Body of pancreas (tissue), 4 donors: ENCODE measurements around the gene WWC2. TPM values are rescaled to one million over a fixed set of nuclear protein-coding genes. Genes with fewer than 3 reads are reported as not detected.

Source experiments
- ATAC-seq: fragments of 150-250 bp; one replicate; pipeline ENCODE4 v1.9.1; 2016
- DNase-seq, 4 donors: peaks; one replicate each; pipeline ENCODE4 v3.0.0-alpha.2; 2019
- H3K27ac ChIP-seq, 4 donors: fragments of 200-600 bp; sonication (generic); 1 replicate in 3 of 4; 2 replicates in 1 of 4; pipeline versions ENCODE4 v1.5.1 to v1.6.1; 2016 to 2019; ENCODE audit warnings: mild to moderate bottlenecking in 1 of 4, mixed read lengths in 1 of 4, moderate library complexity in 1 of 4
- H3K27me3 ChIP-seq, 2 donors: fragments of 200-600 bp; sonication (generic); one replicate each; pipeline ENCODE4 v1.6.0; 2016; ENCODE audit warnings: mild to moderate bottlenecking in 1 of 2
- H3K36me3 ChIP-seq, 2 donors: fragments of 200-600 bp; sonication (generic); replicated peaks in 1 of 2; 2 replicates each; pipeline ENCODE4 v1.5.1; 2016; ENCODE audit warnings: low read depth in 2 of 2; ENCODE audit not compliant: insufficient read depth in 1 of 2
- H3K4me1 ChIP-seq: fragments of 200-600 bp; sonication (generic); one replicate; pipeline ENCODE4 v1.6.0; 2016
- H3K4me3 ChIP-seq, 2 donors: fragments of 200-600 bp; sonication (generic); 1 replicate in 1 of 2; 2 replicates in 1 of 2; pipeline ENCODE4 v1.5.1; 2016 to 2019
- H3K9me3 ChIP-seq, 3 donors: fragments of 200-600 bp; sonication (generic); 1 replicate in 2 of 3; 2 replicates in 1 of 3; pipeline ENCODE4 v1.5.1; 2016
- POLR2A ChIP-seq, 3 donors: fragments of 450-650 bp; IDR thresholded peaks; one replicate each; pipeline ENCODE4 v1.6.1; 2016; ENCODE audit warnings: antibody characterized with exemption in 3 of 3, mild to moderate bottlenecking in 2 of 3
- WGBS, 2 donors: methylation state at CpG; one replicate each; pipeline ENCODE4 v1.1.5; 2017; 5-methylcytosine and 5-hydroxymethylcytosine counted together
- intact Hi-C: fragments of 100-400 bp; cut with DNase I; formaldehyde crosslinking; loops from one replicate; pipeline ENCODE4 v1.15.1; 2023
- total RNA-seq, 2 donors: library from RNA; depleted of rRNA; stranded (reverse); fragments of >200 nt; gene quantifications; one replicate each; pipeline ENCODE4 v1.1.0, GENCODE V29; 2016
- TF ChIP-seq, protein P1 (sequence below), 7 experiments: fragments of 450-650 bp in 4 of 7; fragments of 200-600 bp in 3 of 7; sonication (generic) in 3 of 7; IDR thresholded peaks; one replicate each; pipeline ENCODE4 v1.5.1; 2016 to 2019; ENCODE audit warnings: antibody characterized with exemption in 7 of 7

The WWC2 gene
- total RNA-seq, 2 donors from 2014 or later: 24.4 to 30.3 TPM

DNA sequence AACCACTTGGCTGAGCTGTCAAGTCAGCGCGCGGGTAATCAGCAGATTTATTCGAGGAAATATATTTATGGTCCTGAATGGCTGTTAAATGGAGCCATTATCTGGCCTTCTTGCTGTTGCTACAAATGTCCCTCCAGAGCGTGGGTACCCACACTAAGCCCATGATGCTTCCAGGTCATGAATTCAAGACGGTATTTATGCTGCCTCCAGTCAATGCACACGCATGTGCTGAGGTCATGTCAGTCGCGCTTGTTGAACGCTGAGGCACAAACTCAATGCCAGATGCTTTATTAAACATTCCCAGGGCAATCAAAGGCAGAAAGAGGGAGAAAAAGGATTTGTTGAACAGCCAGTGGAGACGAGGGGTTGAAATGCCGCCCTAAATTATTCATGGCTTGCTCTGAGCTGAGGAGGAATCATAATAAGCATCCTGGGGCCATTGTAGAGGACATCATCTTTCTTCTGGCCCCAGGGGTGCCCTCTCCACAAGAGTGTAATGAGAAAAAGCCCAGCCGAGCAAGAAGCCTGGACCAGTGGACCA, 259.2 kb downstream of the WWC2 start:
- Histone ChIP-seq H3K27me3 (no peaks in the 10 kb centered on the region), H3K36me3 (no peaks in the 10 kb centered on the region), H3K4me1 (peaks cover 5% of the 10 kb centered on the region), H3K9me3 (no peaks in the 10 kb centered on the region), H3K4me3 (no peak overlapping the region), H3K27ac (no peak overlapping the region)
- DNase-seq: no peak
- no peak for ATAC-seq
- intact Hi-C loops: no loop called here
- TF ChIP-seq, protein P1, sequence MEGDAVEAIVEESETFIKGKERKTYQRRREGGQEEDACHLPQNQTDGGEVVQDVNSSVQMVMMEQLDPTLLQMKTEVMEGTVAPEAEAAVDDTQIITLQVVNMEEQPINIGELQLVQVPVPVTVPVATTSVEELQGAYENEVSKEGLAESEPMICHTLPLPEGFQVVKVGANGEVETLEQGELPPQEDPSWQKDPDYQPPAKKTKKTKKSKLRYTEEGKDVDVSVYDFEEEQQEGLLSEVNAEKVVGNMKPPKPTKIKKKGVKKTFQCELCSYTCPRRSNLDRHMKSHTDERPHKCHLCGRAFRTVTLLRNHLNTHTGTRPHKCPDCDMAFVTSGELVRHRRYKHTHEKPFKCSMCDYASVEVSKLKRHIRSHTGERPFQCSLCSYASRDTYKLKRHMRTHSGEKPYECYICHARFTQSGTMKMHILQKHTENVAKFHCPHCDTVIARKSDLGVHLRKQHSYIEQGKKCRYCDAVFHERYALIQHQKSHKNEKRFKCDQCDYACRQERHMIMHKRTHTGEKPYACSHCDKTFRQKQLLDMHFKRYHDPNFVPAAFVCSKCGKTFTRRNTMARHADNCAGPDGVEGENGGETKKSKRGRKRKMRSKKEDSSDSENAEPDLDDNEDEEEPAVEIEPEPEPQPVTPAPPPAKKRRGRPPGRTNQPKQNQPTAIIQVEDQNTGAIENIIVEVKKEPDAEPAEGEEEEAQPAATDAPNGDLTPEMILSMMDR (IDR thresholded peaks at IDR 0.05): no peak
- TF ChIP-seq POLR2A (IDR thresholded peaks at IDR 0.05): no peak
- WGBS, 2 donors: 81 to 85% methylated on average over 13 of the region's 13 CpGs

DNA sequence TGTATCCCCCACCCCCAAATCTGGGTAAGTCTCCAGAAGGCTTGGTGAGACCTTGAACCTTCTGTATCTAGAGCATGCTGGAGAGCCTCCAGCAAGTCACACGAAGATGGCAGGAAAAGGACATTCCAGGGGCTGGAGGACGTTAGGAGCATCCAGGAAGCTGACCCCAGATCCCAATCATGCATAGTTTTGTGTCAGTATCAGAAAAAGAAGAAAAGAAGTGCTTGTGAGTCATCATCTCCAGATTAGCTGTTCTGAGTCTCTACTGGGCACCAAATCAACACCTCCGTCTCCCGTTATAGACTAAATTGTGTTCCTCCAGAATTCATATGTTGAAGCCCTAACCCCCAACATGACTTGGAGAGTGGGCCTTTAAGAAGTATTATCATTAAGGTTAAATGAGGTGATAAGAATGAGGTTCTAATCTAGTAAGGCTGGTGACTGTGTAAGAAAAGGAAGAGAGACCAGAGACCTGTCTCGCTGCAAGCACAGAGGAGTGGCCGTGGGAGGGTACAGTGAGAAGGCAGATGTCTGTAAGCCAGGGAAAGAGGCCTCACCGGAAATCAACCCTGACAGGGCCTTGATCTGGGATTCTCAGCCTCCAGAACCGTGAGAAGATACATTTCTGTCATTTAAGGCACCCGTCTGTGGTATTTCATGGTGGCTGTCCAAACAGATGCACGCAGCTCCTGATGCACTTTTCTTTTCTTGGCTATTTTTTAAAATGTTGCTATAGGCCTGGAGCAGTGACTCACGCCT, 261.3 kb downstream of the WWC2 start:
- Histone ChIP-seq H3K4me3 (no peak overlapping the region), H3K27me3 (no peaks in the 10 kb centered on the region), H3K9me3 (no peaks in the 10 kb centered on the region), H3K27ac (no peak overlapping the region), H3K36me3 (no peaks in the 10 kb centered on the region), H3K4me1 (peaks cover 5% of the 10 kb centered on the region)
- no peak for TF ChIP-seq POLR2A (IDR thresholded peaks at IDR 0.05)
- TF ChIP-seq, protein P1 (IDR thresholded peaks at IDR 0.05): no peak
- no peak for DNase-seq
- WGBS, 2 donors: 73 to 79% methylated on average over 9 to 11 of the region's 11 CpGs
- intact Hi-C loops: no loop called here
- no peak for ATAC-seq

- DNase-seq (no peak), ATAC-seq (no peak)
- Histone ChIP-seq H3K4me3 (no peak overlapping the region), H3K4me1 (no peaks in the 10 kb centered on the region), H3K36me3 (no peaks in the 10 kb centered on the region), H3K27me3 (no peaks in the 10 kb centered on the region), H3K27ac (no peak overlapping the region), H3K9me3 (no peaks in the 10 kb centered on the region)
- 91 to 97% methylated on average over 4 of the region's 4 CpGs for WGBS, 2 donors
- TF ChIP-seq, protein P1 (IDR thresholded peaks at IDR 0.05): no peak
- no peak for TF ChIP-seq POLR2A (IDR thresholded peaks at IDR 0.05)
- intact Hi-C loops: no loop called here
Observed at GRCh38 chr4:183362036-183362435, 263.0 kb downstream of the WWC2 start.

DNA sequence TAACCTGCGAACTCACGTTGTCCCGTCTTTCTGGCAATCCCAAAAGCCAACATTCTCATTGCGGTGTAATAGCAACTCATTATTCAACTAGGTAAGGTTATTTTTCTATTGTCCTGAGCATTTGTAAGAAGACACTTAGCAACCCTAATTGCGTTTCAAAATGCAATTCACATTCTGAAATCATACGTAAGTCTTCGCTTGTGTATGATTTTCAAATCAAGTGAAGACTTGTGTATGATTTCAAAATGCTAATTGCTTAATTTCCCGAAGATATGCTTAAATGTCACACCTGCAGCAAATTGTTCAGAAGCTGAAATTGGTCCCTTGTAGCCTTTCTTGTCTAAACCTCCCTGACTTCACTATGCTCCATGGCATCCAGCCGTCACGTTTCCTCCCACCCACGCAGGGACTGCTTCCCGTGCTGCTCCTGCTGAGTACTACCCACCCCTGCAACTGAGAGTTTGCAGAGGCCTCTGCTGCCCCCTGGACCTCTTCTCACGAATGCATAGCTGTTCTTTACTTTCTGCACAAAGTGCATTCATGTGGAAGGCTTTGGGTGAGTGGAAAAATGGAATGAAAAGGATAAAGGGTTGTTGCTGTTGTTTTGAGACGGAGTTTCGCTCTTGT, 264.0 kb downstream of the WWC2 start:
- 72 to 76% methylated on average over 15 of the region's 15 CpGs for WGBS, 2 donors
- ATAC-seq: no peak
- Histone ChIP-seq H3K27ac (no peak overlapping the region), H3K4me1 (no peaks in the 10 kb centered on the region), H3K9me3 (no peaks in the 10 kb centered on the region), H3K36me3 (no peaks in the 10 kb centered on the region), H3K27me3 (no peaks in the 10 kb centered on the region), H3K4me3 (no peak overlapping the region)
- no peak for DNase-seq
- TF ChIP-seq, protein P1 (IDR thresholded peaks at IDR 0.05): no peak
- TF ChIP-seq POLR2A (IDR thresholded peaks at IDR 0.05): no peak
- intact Hi-C loops: no loop called here
